HG03066 (cell line): Measurements from ENCODE around the gene TGFBR1.
A peak's percentile ranks its signal among the peaks of the same experiment; 100 is the strongest.

Experiments
- ATAC-seq: cut with Tn5 transposase; IDR thresholded peaks from one replicate; pipeline ENCODE4 v1.9.1; 2021; ENCODE audit warnings: low read depth; ENCODE audit not compliant: unreplicated experiment

TGFBR1 gene

DNA sequence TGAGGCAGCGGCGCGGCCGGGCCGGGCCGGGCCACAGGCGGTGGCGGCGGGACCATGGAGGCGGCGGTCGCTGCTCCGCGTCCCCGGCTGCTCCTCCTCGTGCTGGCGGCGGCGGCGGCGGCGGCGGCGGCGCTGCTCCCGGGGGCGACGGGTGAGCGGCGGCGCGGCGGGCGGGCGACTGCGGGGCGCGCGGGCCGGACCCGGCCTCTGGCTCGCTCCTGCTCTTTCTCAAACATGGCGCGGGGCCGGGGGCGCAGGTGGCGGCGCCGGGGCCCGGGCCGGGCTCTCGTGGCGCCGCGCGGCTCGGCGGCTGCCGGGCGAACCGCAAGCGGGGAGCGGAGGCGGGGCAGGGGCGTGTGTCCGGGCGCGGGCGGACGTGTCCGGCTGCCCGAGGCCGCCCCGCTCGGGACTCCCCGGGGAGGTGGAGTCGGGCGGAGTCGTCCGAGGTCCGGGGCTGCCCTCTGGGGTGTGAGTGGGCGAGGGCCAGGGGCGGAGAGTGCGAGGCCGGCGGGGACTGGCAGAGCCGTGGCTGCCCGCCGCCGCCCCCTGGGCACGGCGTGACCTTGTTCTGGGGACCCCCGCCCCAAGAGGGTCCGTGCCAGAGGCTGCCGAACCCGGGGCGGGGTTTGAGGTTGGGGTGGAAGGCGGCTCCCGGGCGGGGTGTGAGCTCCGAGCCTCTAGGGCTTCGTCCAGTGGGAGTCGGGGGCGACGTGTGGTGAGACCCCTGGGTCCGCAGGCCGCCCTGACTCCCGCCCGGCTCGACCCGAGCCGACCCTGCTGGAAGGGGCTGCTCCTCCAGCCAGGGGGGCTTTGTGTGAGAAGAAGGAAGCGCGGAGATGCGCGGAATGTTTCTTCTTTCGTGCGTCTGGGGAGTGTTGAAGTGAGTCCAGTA is 485 bp downstream of the TGFBR1 start:
- ATAC-seq: peak; percentile 65

DNA sequence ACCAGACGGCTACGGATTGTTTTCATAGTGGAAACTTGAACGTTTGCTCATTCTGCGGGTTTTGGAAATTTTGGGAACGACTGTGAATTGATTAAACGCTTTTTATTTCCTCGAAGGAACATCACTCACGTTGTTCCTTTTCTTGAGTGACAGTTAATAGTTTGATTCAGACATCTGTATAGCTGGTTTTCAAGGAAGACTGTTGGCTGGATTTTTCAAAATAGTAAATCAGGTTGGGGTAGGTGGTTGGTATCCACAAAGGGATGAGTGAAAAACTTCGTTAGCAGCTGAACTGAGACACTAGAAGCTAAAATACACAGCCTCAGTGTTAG is 1.1 kb downstream of the TGFBR1 start:
- ATAC-seq: no peak

DNA sequence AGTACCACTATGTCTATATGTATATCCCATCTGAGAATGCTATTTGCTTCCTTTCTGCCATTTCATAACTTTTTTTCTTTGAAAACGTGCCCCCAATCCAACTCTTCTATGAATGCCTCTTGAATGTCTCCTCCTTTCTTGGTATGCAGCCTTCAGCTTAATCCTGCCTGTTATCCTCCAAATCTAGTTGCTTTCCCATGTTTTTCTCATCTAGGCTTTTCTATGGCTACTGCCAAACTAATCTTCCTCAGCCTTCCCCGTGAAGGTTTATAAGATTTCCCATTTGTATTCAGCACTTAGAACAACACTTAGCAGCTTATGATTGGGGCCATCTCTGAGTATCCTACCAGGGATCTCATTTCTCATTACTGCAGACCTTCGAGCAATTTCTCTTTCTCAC is 2.5 kb downstream of the TGFBR1 start:
- ATAC-seq: no peak

DNA sequence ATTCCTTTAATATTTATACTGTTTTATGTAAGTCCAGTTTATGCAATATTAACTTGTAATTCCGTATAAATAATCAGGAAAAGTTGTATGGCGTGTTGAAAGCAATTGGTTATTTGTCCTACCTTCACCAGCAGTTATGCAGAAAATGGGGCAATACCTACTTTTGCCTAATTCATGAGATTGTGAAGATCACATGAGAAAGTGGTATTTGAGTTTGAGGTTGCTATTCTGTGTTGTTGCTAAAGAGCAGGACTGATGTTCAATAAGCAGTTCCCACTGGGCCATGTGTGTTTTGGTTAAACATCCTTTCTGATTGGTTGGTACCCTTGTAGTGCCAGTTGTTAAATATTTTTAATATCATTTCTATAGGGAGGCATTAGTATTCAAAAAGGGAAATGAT is 3.2 kb downstream of the TGFBR1 start:
- no peak for ATAC-seq

DNA sequence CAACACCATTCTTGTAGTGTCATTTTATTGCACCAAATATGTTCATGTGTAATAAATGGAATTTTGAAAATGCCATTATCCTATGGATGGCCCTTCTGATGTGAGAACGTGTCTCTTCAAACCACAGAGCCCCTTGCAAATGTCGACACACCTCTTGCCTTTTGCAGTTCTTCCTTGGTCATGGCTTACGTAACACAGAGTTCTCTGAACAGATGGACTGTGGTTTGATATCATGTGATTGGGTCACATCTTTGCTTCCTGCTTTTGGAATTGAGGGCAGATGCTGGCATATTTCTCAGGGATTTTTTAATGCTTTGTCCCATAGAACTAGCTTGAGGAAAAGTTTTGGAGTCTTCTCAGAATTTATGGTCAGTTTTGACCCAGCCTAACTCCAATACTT is 4.6 kb downstream of the TGFBR1 start:
- ATAC-seq: no peak

DNA sequence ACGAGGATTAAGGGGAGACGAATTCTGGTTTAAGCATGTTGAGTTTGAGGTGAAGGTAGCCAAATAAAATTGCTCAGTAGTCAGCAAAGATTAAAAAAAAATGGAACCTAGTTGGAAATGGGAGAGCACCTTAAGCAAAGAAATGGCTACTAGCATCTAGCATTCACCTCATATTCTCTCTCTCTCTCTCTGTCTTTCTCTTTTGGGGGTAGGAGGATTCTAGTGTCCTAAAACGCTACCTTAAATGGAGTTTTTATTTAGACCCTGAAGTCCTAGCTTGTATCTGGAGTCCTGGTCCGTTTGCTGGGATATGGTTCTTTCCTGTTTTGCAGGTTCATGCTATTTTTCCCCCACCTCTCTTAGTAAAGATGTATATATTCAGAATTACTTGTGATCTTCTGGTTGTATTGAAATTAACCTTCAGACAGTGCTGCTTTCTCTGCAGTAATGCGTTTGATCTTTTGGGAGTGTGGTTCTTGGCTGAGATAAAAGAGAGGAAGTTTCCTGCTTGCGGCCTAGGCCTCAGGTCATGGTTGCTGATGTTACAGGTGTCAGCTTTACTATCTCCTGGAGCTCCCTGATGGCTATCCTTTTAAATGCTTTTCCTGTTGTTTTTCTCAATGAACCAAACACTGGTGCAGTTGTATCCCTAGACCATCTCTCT is 8.0 kb downstream of the TGFBR1 start:
- no peak for ATAC-seq

DNA sequence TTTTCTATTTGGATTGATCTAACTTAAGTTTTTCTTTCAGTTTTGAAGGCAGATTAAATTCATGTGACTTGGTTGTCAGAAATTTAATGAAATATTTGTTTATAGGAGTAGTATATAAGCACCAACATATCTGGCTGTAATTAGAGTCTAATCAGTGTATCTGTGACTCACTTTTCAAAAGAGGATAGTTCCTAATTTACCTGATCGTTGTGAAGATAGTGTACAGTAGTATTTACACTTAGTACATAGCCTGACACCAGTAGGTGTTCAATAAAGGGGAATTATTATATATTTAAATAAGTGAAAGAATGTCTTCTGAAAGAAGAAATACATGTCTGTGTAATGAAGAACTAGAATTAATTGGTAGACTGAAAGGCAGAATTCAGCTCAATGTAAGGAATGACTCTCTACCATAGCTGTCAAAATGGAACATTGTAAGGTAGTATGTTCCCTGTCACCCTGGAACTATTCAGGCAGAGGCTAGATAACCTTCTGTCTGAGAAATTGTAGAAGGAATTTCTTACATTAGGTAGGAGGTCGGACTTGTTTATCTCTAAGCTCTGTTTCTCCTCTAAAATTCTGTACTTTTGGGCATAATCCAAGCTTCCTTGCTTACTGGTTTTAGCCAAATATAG is 8.6 kb downstream of the TGFBR1 start:
- no peak for ATAC-seq

DNA sequence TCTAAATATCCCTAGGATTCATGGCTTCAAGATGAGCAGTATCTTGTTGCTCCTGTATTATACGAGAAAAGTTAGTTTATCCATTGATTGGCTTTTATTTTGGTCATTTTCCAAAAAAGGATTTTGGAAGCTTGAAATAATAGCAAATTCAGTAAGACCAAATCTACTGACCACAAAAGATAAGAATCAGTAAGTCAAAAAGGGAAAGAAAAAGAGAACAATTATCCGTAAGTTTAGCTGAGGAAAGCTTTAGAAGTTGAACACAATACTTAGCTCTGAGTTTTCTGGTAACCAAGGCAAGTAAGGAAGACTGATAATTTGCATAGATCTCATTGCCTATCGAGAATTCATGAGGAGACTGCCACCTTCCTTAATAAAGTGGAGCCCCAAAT is 9.1 kb downstream of the TGFBR1 start:
- no peak for ATAC-seq

DNA sequence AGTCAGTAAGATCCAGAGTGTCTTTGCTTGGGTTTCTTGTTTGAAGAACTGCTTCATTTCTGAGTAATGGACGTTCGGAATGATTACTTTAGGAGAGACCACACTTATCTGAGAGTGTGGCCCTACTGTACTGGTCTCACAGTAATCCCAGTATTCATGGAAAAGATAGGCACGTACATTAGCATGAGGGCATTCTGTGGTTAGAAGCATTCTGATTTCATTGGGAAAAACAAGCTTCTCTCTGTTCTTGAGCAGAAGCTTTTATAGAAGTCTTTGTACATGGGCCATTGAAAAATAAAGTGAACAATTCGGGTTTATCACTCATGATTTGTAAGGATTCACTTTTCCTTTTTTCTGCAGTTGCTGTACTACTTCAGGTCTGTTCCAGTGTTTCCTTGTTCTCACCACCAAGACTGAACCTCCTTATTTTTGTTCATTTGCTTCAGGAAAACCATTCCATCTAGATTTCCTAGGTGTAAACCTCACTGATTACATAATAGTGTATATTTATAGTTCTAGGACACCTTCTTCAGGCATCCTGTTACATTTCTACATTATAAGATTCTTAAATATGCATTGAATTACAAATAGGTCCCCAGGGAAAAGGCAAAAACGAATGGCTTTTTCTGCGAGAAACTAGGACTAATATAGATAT is 10.1 kb downstream of the TGFBR1 start:
- no peak for ATAC-seq

DNA sequence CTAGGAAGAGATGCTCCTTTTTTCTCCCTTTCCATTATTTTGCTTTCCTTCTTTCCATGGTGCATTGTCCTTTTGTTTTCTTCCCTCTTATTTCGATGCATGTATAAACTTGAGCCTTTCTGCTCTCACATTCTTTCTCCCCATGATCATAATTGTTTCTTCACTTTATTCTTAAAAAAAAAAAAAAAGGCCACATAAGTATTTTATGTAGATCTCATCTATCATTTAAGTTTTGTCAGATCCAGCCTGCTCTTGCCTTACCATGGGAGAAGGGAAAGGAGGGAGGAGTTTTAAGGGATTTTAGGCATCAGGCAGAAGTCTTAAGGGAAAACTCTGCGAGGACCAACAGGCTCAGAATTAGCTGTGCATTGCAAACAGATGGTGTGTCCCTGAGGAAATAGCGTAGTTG is 11.1 kb downstream of the TGFBR1 start:
- no peak for ATAC-seq

DNA sequence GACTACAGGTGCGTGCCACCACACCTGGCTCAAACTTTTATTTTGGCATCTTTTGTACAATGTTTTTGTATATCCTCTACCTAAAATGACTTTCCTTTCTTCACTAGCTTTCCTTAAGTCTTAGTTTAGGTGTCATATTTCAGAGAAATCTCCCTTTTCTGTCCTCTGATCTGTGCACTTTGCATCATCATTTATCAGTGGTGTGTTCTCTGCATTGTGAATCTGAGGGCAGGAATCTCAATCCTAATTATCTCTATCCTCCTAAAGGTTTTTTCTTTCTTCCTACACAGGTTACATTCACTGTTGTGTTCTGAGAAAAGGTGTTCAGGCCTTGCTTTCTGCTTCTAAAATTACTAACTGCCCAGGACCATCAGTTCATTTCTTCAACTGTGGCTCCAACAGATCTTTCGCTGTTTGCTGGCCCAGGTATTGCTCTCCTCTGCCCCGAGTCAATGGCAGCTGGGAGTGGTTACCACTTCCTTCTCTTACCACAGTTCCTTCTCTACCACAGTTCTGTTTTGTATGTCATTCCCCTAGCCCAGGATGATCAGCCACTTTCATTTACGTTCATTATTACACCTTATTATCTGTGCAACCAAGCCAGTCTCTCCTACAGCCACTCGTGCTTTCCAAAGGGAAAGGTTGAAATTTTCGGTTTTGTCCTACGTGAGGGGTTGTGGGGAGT is 14.0 kb downstream of the TGFBR1 start:
- peak; percentile 95 for ATAC-seq

DNA sequence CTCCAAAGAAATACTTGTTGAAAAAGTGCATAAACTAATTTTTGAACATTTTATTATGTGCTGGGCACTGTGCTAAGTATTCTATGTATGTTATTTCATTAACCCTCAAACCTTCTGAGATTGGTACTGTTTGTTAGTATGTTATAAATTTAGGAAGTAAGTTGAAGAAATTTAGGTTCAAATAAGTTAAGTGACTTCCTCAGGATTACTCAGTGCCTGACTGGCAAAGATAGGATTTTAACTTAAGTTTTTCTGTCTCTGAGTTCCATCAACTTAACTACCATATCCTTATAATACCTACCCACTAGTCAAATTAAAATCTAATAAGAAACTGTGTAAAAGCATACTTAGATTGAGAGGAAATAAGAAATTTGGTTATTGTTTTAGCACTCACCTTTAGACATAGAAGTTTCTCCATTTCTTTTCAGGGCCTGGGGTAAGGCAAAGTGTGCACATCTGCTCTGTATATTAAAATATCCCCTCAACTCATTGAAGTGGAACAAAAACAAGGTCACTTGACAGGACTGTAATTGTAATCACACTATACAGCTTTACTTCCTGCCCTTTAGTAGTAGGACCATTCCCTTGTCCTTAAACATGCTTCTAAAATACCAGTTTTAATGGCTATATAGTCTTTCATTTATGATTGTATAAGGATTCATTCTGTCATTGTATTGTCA is 15.2 kb downstream of the TGFBR1 start:
- no peak for ATAC-seq

DNA sequence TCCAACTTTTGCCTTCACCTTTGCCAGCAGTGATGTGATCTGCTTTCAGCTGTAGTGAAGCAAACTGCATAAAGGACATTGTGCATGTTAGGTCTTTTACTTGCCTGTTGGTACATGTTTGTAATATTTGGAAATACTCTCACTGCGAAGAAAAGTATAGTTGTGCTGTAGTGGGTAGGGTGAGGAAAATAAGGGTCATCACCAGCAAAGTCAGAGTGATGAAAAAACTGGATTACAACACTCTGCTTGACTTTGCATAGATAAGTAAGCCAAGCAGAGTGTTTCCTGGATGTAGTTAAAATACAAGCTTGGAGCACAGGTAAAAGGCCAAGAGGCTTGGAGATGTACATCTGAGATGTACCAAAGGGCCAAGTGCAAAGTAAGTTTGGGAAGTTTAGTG is 16.7 kb downstream of the TGFBR1 start:
- ATAC-seq: no peak

DNA sequence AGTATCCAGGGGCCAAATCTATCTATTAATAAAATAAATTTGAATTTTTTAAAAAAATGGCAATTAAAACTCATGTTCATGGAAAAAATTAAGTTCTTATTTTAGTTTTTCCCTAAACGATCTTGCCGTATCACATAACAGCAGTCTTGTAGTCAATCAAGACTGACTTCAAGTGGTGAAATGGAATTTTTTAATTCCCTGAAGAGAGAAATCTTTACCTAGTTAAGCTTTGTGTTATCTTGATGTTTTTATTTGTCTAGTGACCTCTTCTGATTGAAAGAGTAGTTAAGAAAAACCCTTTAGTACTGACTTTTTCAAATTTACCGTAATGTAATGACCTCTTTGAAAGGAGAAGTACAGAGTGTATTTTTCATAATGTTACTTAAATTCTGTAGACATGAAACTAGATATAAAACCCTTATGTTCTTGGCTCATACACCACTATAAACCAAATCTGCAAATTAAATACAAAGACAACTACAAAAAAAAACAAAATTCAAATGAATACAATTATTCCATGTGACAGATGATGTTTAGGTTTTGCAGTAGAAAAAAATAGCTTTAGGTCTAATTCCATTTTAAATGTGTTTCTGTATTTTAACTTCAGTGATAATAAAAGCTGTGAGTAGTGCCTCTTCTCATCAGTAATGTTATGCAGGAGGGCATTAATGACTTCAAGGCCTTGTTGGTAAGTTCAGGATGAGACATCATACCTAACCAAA is 19.8 kb downstream of the TGFBR1 start:
- no peak for ATAC-seq

DNA sequence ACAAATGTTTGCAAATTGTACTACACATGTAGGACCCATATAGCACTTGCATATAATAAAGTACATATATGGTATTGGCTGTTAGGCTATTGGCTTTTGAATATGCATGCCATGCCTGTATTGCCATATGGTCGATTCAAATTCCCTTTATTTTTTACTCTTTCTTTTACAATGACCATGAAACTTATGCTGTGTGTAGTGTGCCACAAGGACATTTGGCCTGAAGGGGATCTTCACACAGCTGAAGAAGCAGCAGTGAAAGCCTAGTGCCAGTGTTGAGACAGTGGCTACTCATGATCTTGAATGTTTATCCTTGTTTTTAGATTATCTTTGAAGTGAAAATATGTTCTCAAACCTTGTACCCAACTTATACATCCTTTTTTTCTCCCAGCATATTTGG is 20.5 kb downstream of the TGFBR1 start:
- no peak for ATAC-seq

DNA sequence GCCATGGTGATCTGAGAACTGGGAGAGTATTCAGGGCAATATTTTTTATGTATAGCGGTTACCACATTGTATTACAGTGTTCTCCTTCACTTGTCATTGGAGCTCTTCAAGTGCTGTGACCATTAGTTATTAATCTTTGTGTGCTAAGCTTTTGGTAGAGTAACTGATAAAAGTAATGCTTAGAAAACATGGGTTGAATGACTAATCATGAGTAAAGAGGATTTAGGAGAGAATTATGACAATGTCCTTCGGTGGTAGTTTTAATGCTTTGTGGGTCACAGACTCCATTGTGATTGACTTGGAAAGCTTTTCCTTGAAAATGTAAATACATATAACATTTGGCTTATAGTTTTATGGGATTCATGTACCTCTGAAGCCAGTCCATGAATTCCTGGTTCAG is 21.4 kb downstream of the TGFBR1 start:
- no peak for ATAC-seq

DNA sequence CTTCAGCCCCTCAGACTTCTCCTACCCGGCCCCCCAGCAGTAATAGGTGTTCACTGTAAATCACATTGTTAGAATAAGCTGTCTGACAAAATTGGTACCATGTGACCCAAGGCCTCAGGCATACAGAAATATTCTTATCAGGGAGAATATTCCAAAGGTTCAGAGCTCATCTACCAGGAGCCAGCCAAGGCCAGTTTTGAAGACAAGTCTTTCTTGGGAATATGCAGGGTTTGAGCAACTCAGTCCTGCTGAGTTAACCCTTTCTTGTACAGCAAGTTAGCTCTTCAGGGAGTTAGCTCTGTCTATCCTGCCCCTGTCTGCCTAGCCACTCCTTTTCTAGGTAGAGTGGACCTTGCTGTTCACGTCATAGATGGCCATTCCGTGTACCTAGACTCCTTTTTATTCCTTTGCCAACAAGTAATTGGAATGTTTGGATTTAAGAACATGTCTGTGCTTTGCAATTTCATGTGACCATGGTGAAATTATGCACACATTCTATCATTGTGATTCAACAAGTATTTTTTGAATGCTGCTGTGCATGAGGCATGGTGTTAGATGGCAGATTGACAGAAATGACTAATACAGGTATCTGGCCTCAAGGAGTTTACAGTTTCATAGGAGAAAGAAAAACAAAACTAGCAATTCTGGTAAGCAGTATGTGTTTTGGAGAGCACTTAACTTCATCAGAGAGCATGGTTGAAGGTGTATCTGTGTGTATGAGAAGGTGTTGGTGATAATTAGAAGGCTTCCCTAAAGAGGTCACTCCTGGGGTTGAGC is 22.6 kb downstream of the TGFBR1 start:
- ATAC-seq: no peak

DNA sequence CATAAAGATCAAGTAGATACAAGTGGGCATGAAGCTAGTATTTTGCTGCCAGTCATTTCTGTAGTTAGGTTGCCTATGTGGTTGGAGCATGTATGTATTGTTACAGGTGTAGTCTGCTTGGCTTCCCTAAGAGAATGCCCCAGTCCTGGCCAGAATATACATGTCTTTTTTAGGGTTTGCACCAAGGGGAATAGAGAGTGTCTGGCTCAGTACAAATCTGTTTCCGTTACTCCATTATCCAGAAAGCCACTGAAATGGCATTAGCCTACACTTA is 23.2 kb downstream of the TGFBR1 start:
- no peak for ATAC-seq

DNA sequence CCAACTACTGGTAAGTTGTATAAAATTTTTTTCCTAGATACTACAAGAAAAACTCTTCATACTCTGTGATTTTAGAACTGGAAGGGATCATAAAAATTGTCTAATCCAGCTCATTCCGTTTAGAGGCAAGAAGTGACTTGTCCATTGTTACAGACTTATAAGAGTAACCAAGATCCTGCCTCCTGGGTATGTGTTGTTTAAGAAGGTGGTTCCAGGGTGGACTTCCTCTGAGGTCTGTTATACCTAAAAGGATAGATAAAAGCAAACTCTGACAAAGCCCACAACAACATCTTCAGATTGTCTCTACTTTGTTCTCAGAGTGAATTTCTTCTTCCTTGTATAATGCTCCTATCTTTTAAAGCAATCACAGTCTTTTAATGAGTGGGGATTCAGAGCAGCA is 24.2 kb downstream of the TGFBR1 start:
- ATAC-seq: no peak
